ENCODE results near the gene CNTNAP2. TPM values are rescaled to one million over a fixed set of nuclear protein-coding genes. Genes with fewer than 3 reads are reported as not detected.

Gene CNTNAP2
- total RNA-seq, 1 experiment from 2014 or later: 0.03 TPM

- H3K4me3 ChIP-seq (ENCODE audit: low read depth in 2 of 2, low read length in 2 of 2): no peak overlapping the region
- POLR2A ChIA-PET: no interaction called here
- CTCF ChIA-PET: no interaction called here
- H3K36me3 ChIP-seq (ENCODE audit: control insufficient read depth, insufficient read depth, low read length): no peaks in the 10 kb centered on the region
- no peaks in the 10 kb centered on the region for H3K9me3 ChIP-seq (ENCODE audit: control insufficient read depth, insufficient read depth, low read depth, low read length)
- no TSS peak for BruUV-seq (replicated peaks)
- intact Hi-C loops (cut with micrococcal nuclease; ENCODE audit: unreplicated experiment) (no loop called here), in situ Hi-C loops (cut with HindIII; ENCODE audit: low pct_unique_long_range_greater_than_20kb, low sequenced_read_pairs) (no loop called here)
- no peak for ATAC-seq
- no peaks in the 10 kb centered on the region for H3K4me1 ChIP-seq (ENCODE audit: control insufficient read depth, insufficient read depth, low read length)
- no peaks in the 10 kb centered on the region for H3K27me3 ChIP-seq (ENCODE audit: control insufficient read depth, insufficient read depth, low read length)
- DNase-seq (ENCODE audit: low read depth, low spot score): no peak
- H3K27ac ChIP-seq (ENCODE audit: low read length): no peak overlapping the region
- TF ChIP-seq CTCF (IDR thresholded peaks at IDR 0.05): no peak
- no peak for TF ChIP-seq SIN3A (IDR thresholded peaks at IDR 0.05; ENCODE audit: borderline replicate concordance, insufficient read depth, low read depth, low read length)
- TF ChIP-seq TCF7L2 (IDR thresholded peaks at IDR 0.05; ENCODE audit: low read depth, low read length): no peak
- TF ChIP-seq POLR2AphosphoS5 (IDR thresholded peaks at IDR 0.05; ENCODE audit: low read depth, low read length): no peak
- no peak for TF ChIP-seq REST (IDR thresholded peaks at IDR 0.05; ENCODE audit: insufficient read depth in 1 of 2, low read depth in 2 of 2, low read length in 1 of 2)
Observed at GRCh38 chr7:148049068-148049467, 1932.5 kb downstream of the CNTNAP2 start.

- no TSS peak for BruUV-seq (replicated peaks)
- TF ChIP-seq POLR2AphosphoS5 (IDR thresholded peaks at IDR 0.05; ENCODE audit: low read depth, low read length) (no peak), TCF7L2 (IDR thresholded peaks at IDR 0.05; ENCODE audit: low read depth, low read length) (no peak), CTCF (IDR thresholded peaks at IDR 0.05) (no peak), SIN3A (IDR thresholded peaks at IDR 0.05; ENCODE audit: borderline replicate concordance, insufficient read depth, low read depth, low read length) (no peak), REST (IDR thresholded peaks at IDR 0.05; ENCODE audit: insufficient read depth in 1 of 2, low read depth in 2 of 2, low read length in 1 of 2) (no peak)
- Histone ChIP-seq H3K4me1 (ENCODE audit: control insufficient read depth, insufficient read depth, low read length) (no peaks in the 10 kb centered on the region), H3K36me3 (ENCODE audit: control insufficient read depth, insufficient read depth, low read length) (no peaks in the 10 kb centered on the region), H3K4me3 (ENCODE audit: low read depth in 2 of 2, low read length in 2 of 2) (no peak overlapping the region), H3K9me3 (ENCODE audit: control insufficient read depth, insufficient read depth, low read depth, low read length) (no peaks in the 10 kb centered on the region), H3K27ac (ENCODE audit: low read length) (no peak overlapping the region), H3K27me3 (ENCODE audit: control insufficient read depth, insufficient read depth, low read length) (no peaks in the 10 kb centered on the region)
- ATAC-seq: no peak
- ChIA-PET CTCF (no interaction called here), POLR2A (no interaction called here)
- intact Hi-C loops (cut with micrococcal nuclease; ENCODE audit: unreplicated experiment): no loop called here
- in situ Hi-C loops (cut with HindIII; ENCODE audit: low pct_unique_long_range_greater_than_20kb, low sequenced_read_pairs): no loop called here
- DNase-seq (ENCODE audit: low read depth, low spot score): no peak
Observed at GRCh38 chr7:148050492-148051158, 1934.0 kb downstream of the CNTNAP2 start.
